GM23338 (cell line): ENCODE data around the gene MINDY3. TPM values are rescaled to one million over a fixed set of nuclear protein-coding genes. Genes with fewer than 3 reads are reported as not detected.
A peak's percentile ranks its signal among the peaks of the same experiment; 100 is the strongest.

ENCODE experiments used
- ATAC-seq: fragments of 200-7000 bp; cut with Tn5 transposase; 3 replicates; pipeline ENCODE4 v1.9.1; 2020
- DNase-seq: peaks from one replicate; pipeline ENCODE4 v3.0.0-alpha.2; 2015; ENCODE audit warnings: low spot score
- H2AFZ ChIP-seq: fragments of 200-600 bp; sonication (generic); 2 replicates; pipeline ENCODE4 v1.8.0; 2016; ENCODE audit warnings: antibody characterized with exemption, mild to moderate bottlenecking, moderate library complexity
- H3F3A ChIP-seq: fragments of 200-600 bp; sonication (generic); replicated peaks from 2 replicates; pipeline ENCODE4 v1.8.0; 2017; ENCODE audit warnings: antibody characterized with exemption, mixed run types, low read depth
- H3K27ac ChIP-seq: fragments of 200-600 bp; sonication (generic); 2 replicates; pipeline ENCODE4 v1.6.1; 2016; ENCODE audit warnings: low read depth
- H3K27me3 ChIP-seq: fragments of 200-600 bp; sonication (generic); 2 replicates; pipeline ENCODE4 v1.8.0; 2016; ENCODE audit warnings: mild to moderate bottlenecking, mixed run types, moderate library complexity; ENCODE audit not compliant: insufficient read depth
- H3K36me3 ChIP-seq: fragments of 200-600 bp; sonication (generic); 2 replicates; pipeline ENCODE4 v1.8.0; 2016; ENCODE audit warnings: mild to moderate bottlenecking; ENCODE audit not compliant: insufficient read depth
- H3K4me1 ChIP-seq: fragments of 200-600 bp; sonication (generic); 2 replicates; pipeline ENCODE4 v1.8.0; 2016; ENCODE audit warnings: mild to moderate bottlenecking, moderate library complexity; ENCODE audit not compliant: insufficient read depth
- H3K4me2 ChIP-seq: fragments of 200-600 bp; sonication (generic); 2 replicates; pipeline ENCODE4 v1.7.1; 2017; ENCODE audit warnings: mixed run types
- H3K4me3 ChIP-seq: fragments of 200-600 bp; sonication (generic); 2 replicates; pipeline ENCODE4 v1.6.1; 2016; ENCODE audit warnings: mixed run types
- H3K79me2 ChIP-seq: fragments of 200-600 bp; sonication (generic); replicated peaks from 2 replicates; pipeline ENCODE4 v1.8.0; 2017; ENCODE audit warnings: mild to moderate bottlenecking; ENCODE audit not compliant: insufficient read depth
- H3K9me2 ChIP-seq: fragments of 200-600 bp; sonication (generic); 2 replicates; pipeline ENCODE4 v1.8.0; 2017; ENCODE audit not compliant: insufficient read depth
- H4K20me1 ChIP-seq: fragments of 200-600 bp; sonication (generic); replicated peaks from 2 replicates; pipeline ENCODE4 v1.8.0; 2017; ENCODE audit warnings: mild to moderate bottlenecking; ENCODE audit not compliant: insufficient read depth
- H3K27ac Mint-ChIP-seq: 2 replicates; pipeline ENCODE4 v1.8.0; 2020; ENCODE audit warnings: inconsistent platforms, mild to moderate bottlenecking, moderate library complexity, mixed read lengths
- H3K27me3 Mint-ChIP-seq: 3 replicates; pipeline ENCODE4 v1.8.0; 2022; ENCODE audit warnings: low read depth, mild to moderate bottlenecking, moderate library complexity, mixed read lengths, inconsistent platforms; ENCODE audit not compliant: insufficient read depth, poor library complexity
- H3K36me3 Mint-ChIP-seq: 3 replicates; pipeline ENCODE4 v1.8.0; 2021; ENCODE audit warnings: low read depth, mild to moderate bottlenecking, inconsistent platforms, moderate library complexity, mixed read lengths
- H3K4me1 Mint-ChIP-seq: 3 replicates; pipeline ENCODE4 v1.8.0; 2020; ENCODE audit warnings: mild to moderate bottlenecking, inconsistent platforms, mixed read lengths
- H3K4me3 Mint-ChIP-seq: 3 replicates; pipeline ENCODE4 v1.8.0; 2021; ENCODE audit warnings: moderate library complexity, mild to moderate bottlenecking, inconsistent platforms, mixed read lengths
- H3K9me3 Mint-ChIP-seq: 3 replicates; pipeline ENCODE4 v1.8.0; 2020; ENCODE audit warnings: moderate library complexity, mild to moderate bottlenecking, inconsistent platforms, mixed read lengths
- CREB1 ChIP-seq: fragments of 250-450 bp; sonication (Bioruptor Pico); IDR thresholded peaks from 2 replicates; pipeline ENCODE4 v1.5.0; 2020; ENCODE audit warnings: low read depth, mild to moderate bottlenecking, moderate library complexity
- EZH2 ChIP-seq: fragments of 200-600 bp; sonication (generic); IDR thresholded peaks from one replicate; pipeline ENCODE4 v1.8.0; 2017; ENCODE audit warnings: antibody characterized with exemption, mild to moderate bottlenecking, low read depth; ENCODE audit not compliant: unreplicated experiment
- EZH2phosphoT487 ChIP-seq: fragments of 200-600 bp; sonication (generic); IDR thresholded peaks from one replicate; pipeline ENCODE4 v1.8.1; 2018; ENCODE audit warnings: antibody characterized with exemption; ENCODE audit not compliant: unreplicated experiment
- POLR2AphosphoS5 ChIP-seq: IDR thresholded peaks from 2 replicates; pipeline ENCODE4 v1.6.1; 2016; ENCODE audit warnings: antibody characterized with exemption, low read depth
- STAT1 ChIP-seq: IDR thresholded peaks from one replicate; pipeline ENCODE4 v1.6.1; 2016; ENCODE audit warnings: antibody characterized with exemption; ENCODE audit not compliant: unreplicated experiment
- ZNF114 ChIP-seq: fragments of 250-450 bp; sonication (Bioruptor Pico); IDR thresholded peaks from 2 replicates; pipeline ENCODE4 v1.5.0; 2020; ENCODE audit warnings: mild to moderate bottlenecking, moderate library complexity
- polyA plus RNA-seq: library from polyadenylated mRNA; unstranded; fragments of >200 nt; fragmentation: Nextera tagmentation; extraction: Ambion mirVana; gene quantifications from 2 replicates; pipeline ENCODE4 v1.2.1, GENCODE V29; 2016
- total RNA-seq: library from RNA; depleted of rRNA; stranded (reverse); fragments of >200 nt; shearing (Covaris generic); gene quantifications from 2 replicates; pipeline ENCODE4 v1.2.3, GENCODE V29; 2014
- TF ChIP-seq, protein P1 (sequence below): IDR thresholded peaks from one replicate; pipeline ENCODE4 v1.6.1; 2018; ENCODE audit warnings: antibody characterized with exemption; ENCODE audit not compliant: unreplicated experiment
- TF ChIP-seq, protein P2 (sequence below), 2 experiments: fragments of 200-600 bp in 1 of 2; sonication (generic) in 1 of 2; conservative IDR thresholded peaks; 2 replicates each; pipeline versions ENCODE4 v1.5.1 to v1.6.1; 2016 to 2017; ENCODE audit warnings: antibody characterized with exemption in 2 of 2, low read depth in 2 of 2, mild to moderate bottlenecking in 2 of 2, moderate library complexity in 1 of 2
- TF ChIP-seq, protein P3 (sequence below): IDR thresholded peaks from 2 replicates; pipeline ENCODE4 v1.6.1; 2016; ENCODE audit warnings: antibody characterized with exemption

The MINDY3 gene
- total and polyA plus RNA-seq, 2 experiments from 2014 or later = 10.2 to 13.6 TPM

DNA sequence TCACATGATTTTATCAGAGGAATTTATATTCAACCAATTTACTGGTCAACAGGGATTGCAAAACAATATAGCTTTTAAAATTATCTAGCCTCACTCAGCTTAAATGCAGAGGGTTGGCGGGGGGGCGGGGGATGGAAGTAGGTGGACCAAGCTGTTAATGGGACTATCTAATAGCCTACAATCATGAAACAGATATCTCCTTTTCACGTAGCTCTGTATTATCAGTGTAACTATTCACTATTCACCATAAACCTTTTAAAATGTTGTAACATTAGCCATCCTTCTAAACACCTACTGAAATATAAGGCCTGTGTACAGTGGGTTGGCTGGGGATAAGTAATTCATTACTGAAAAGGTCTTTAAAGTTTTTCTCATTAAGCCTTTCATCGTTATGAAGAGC is 56.2 kb downstream of the MINDY3 start:
- no peak for ATAC-seq
- Histone ChIP-seq H3K4me2 (no peak overlapping the region), H3K36me3 (no peaks in the 10 kb centered on the region), H3K4me1 (no peaks in the 10 kb centered on the region), H2AFZ (no peak overlapping the region), H3K27ac (no peak overlapping the region), H3K79me2 (no peaks in the 10 kb centered on the region), H3K9me2 (no peaks in the 10 kb centered on the region), H3K4me3 (no peak overlapping the region), H3K27me3 (no peaks in the 10 kb centered on the region), H3F3A (no peaks in the 10 kb centered on the region), H4K20me1 (no peaks in the 10 kb centered on the region; the same call in 1 of the 2 replicates)
- Mint-ChIP-seq H3K9me3 (no peaks in the 10 kb centered on the region), H3K27me3 (no peaks in the 10 kb centered on the region), H3K4me3 (no peak overlapping the region), H3K36me3 (no peaks in the 10 kb centered on the region), H3K4me1 (peaks cover 8% of the 10 kb centered on the region; the same call in 2 of the 3 replicates), H3K27ac (no peak overlapping the region)
- DNase-seq = no peak
- TF ChIP-seq EZH2phosphoT487 (no peak), POLR2AphosphoS5 (no peak)

DNA sequence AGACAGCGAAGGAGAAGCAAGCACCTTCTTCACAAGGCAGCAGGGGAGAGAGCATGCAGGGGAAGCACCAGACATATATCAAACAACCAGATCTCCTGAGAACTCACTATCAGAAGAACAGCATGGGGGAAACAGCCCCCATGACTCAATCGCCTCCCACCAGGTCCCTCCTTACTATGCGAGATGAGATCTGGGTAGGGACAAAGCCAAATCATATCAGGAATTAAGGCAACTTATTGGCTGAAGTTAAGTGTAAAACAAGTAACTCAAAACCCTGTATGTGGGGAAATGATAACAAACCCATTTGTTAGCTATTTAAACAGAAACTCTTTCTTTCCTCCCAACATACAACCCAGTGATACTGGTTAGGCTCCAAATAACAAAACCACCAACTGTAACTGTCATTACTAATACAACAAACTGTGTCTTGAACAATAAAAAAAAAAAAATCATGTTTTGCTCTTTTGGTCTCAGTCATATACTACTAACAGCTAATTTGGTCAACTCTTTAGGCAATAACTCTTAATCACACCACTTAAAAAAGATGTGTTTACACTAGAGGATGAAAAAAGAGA is 57.8 kb downstream of the MINDY3 start:
- Histone ChIP-seq H3F3A (no peaks in the 10 kb centered on the region), H4K20me1 (no peaks in the 10 kb centered on the region), H3K79me2 (no peaks in the 10 kb centered on the region), H3K27ac (no peak overlapping the region), H2AFZ (no peak overlapping the region), H3K4me1 (no peaks in the 10 kb centered on the region), H3K4me2 (no peak overlapping the region), H3K36me3 (no peaks in the 10 kb centered on the region), H3K27me3 (no peaks in the 10 kb centered on the region), H3K9me2 (no peaks in the 10 kb centered on the region), H3K4me3 (no peak overlapping the region)
- ATAC-seq (peak; percentile 45; the same call in 1 of the 3 replicates), DNase-seq (no peak)
- H3K27me3 Mint-ChIP-seq = no peaks in the 10 kb centered on the region
- no peaks in the 10 kb centered on the region for H3K36me3 Mint-ChIP-seq
- no peak overlapping the region for H3K4me3 Mint-ChIP-seq
- H3K27ac Mint-ChIP-seq = peak overlapping the region; percentile 65; the same call in 1 of the 2 replicates
- H3K9me3 Mint-ChIP-seq = no peaks in the 10 kb centered on the region
- H3K4me1 Mint-ChIP-seq = peaks cover 8% of the 10 kb centered on the region; the same call in 2 of the 3 replicates
- no peak for TF ChIP-seq ZNF114 (CRISPR knock-in tag)
- TF ChIP-seq, protein P1, sequence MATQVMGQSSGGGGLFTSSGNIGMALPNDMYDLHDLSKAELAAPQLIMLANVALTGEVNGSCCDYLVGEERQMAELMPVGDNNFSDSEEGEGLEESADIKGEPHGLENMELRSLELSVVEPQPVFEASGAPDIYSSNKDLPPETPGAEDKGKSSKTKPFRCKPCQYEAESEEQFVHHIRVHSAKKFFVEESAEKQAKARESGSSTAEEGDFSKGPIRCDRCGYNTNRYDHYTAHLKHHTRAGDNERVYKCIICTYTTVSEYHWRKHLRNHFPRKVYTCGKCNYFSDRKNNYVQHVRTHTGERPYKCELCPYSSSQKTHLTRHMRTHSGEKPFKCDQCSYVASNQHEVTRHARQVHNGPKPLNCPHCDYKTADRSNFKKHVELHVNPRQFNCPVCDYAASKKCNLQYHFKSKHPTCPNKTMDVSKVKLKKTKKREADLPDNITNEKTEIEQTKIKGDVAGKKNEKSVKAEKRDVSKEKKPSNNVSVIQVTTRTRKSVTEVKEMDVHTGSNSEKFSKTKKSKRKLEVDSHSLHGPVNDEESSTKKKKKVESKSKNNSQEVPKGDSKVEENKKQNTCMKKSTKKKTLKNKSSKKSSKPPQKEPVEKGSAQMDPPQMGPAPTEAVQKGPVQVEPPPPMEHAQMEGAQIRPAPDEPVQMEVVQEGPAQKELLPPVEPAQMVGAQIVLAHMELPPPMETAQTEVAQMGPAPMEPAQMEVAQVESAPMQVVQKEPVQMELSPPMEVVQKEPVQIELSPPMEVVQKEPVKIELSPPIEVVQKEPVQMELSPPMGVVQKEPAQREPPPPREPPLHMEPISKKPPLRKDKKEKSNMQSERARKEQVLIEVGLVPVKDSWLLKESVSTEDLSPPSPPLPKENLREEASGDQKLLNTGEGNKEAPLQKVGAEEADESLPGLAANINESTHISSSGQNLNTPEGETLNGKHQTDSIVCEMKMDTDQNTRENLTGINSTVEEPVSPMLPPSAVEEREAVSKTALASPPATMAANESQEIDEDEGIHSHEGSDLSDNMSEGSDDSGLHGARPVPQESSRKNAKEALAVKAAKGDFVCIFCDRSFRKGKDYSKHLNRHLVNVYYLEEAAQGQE = no peak
- TF ChIP-seq, protein P2, sequence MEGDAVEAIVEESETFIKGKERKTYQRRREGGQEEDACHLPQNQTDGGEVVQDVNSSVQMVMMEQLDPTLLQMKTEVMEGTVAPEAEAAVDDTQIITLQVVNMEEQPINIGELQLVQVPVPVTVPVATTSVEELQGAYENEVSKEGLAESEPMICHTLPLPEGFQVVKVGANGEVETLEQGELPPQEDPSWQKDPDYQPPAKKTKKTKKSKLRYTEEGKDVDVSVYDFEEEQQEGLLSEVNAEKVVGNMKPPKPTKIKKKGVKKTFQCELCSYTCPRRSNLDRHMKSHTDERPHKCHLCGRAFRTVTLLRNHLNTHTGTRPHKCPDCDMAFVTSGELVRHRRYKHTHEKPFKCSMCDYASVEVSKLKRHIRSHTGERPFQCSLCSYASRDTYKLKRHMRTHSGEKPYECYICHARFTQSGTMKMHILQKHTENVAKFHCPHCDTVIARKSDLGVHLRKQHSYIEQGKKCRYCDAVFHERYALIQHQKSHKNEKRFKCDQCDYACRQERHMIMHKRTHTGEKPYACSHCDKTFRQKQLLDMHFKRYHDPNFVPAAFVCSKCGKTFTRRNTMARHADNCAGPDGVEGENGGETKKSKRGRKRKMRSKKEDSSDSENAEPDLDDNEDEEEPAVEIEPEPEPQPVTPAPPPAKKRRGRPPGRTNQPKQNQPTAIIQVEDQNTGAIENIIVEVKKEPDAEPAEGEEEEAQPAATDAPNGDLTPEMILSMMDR (conservative IDR thresholded peaks at IDR 0.05; ENCODE audit: low read depth in 2 of 2) = no peak
- no peak for TF ChIP-seq STAT1
- no peak for TF ChIP-seq CREB1 (CRISPR knock-in tag)
- TF ChIP-seq, protein P3, sequence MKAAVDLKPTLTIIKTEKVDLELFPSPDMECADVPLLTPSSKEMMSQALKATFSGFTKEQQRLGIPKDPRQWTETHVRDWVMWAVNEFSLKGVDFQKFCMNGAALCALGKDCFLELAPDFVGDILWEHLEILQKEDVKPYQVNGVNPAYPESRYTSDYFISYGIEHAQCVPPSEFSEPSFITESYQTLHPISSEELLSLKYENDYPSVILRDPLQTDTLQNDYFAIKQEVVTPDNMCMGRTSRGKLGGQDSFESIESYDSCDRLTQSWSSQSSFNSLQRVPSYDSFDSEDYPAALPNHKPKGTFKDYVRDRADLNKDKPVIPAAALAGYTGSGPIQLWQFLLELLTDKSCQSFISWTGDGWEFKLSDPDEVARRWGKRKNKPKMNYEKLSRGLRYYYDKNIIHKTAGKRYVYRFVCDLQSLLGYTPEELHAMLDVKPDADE = no peak
- no peak for TF ChIP-seq POLR2AphosphoS5
- TF ChIP-seq EZH2 = no peak
